GM12891 (cell line): ENCODE results near the gene MAMDC2.

Source experiments
- PAX5 ChIP-seq: IDR thresholded peaks from 2 replicates; pipeline ENCODE4 v1.6.1; 2011; ENCODE audit warnings: low read length, moderate library complexity, mild to moderate bottlenecking; ENCODE audit not compliant: insufficient read depth, severe bottlenecking
- POLR2A ChIP-seq: IDR thresholded peaks from 2 replicates; pipeline ENCODE4 v1.6.1; 2011; ENCODE audit warnings: low read depth, low read length, control low read depth
- POLR2AphosphoS5 ChIP-seq: IDR thresholded peaks from 2 replicates; pipeline ENCODE4 v1.6.1; 2011; ENCODE audit warnings: low read depth, low read length, control low read depth
- TAF1 ChIP-seq: IDR thresholded peaks from 2 replicates; pipeline ENCODE4 v1.6.1; 2011; ENCODE audit warnings: low read depth, low read length, control low read depth

GRCh38 chr9:70056211-70056944 is 12.7 kb downstream of the MAMDC2 start:
- TF ChIP-seq POLR2AphosphoS5 (no peak), POLR2A (no peak), PAX5 (no peak), TAF1 (no peak)
